ENCODE results near the gene NUP35.
"Not testable (repeated sequence)": the region's sequence is repeated elsewhere in the genome, so short reads cannot be mapped to it uniquely, and the experiment has no call there.

DNA sequence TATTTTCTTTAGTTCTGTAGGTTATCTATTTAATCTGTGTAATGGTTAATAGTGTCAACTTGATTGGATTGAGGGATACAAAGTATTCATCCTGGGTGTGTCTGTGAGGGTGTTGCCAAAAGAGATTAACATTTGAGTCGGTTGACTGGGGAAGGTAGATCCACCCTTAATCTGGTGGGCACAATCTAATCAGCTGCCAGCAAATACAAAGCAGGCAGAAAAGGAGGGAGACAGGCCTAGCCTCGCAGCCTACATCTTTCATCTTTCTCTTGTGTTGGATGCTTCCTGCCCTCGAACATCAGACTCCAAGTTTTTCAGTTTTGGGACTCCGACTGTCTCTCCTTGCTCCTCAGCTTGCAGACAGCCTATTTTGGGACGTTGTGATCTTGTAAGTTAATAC lies 42.7 kb downstream of the NUP35 start:
- not testable (repeated sequence) for TF ChIP-seq CEBPB (IDR thresholded peaks at IDR 0.05; ENCODE audit: low read depth, low read length); SIN3A (conservative IDR thresholded peaks at IDR 0.05 in 1 of 2, IDR thresholded peaks at IDR 0.05 in 1 of 2; ENCODE audit: low read depth in 1 of 2, low read length in 2 of 2); RFX5 (IDR thresholded peaks at IDR 0.05; ENCODE audit: borderline replicate concordance, low read depth, low read length); EP300 (IDR thresholded peaks at IDR 0.05; ENCODE audit: borderline replicate concordance in 1 of 2, low read depth in 2 of 2, low read length in 2 of 2); EZH2 (IDR thresholded peaks at IDR 0.05; ENCODE audit: low read depth, low read length, severe bottlenecking); RXRA (IDR thresholded peaks at IDR 0.05; ENCODE audit: insufficient read depth, low read depth, low read length); SP1 (IDR thresholded peaks at IDR 0.05; ENCODE audit: low read depth, low read length); SP4 (IDR thresholded peaks at IDR 0.05; ENCODE audit: low read length); POLR2A (IDR thresholded peaks at IDR 0.05; ENCODE audit: control extremely low read depth in 1 of 2, low read depth in 2 of 2, low read length in 2 of 2); TAF1 (IDR thresholded peaks at IDR 0.05; ENCODE audit: low read depth, low read length); TBP (IDR thresholded peaks at IDR 0.05; ENCODE audit: low read depth, low read length); TCF12 (IDR thresholded peaks at IDR 0.05; ENCODE audit: low read depth, low read length); JUND (IDR thresholded peaks at IDR 0.05; ENCODE audit: low read length)
- TF ChIP-seq, protein P1, sequence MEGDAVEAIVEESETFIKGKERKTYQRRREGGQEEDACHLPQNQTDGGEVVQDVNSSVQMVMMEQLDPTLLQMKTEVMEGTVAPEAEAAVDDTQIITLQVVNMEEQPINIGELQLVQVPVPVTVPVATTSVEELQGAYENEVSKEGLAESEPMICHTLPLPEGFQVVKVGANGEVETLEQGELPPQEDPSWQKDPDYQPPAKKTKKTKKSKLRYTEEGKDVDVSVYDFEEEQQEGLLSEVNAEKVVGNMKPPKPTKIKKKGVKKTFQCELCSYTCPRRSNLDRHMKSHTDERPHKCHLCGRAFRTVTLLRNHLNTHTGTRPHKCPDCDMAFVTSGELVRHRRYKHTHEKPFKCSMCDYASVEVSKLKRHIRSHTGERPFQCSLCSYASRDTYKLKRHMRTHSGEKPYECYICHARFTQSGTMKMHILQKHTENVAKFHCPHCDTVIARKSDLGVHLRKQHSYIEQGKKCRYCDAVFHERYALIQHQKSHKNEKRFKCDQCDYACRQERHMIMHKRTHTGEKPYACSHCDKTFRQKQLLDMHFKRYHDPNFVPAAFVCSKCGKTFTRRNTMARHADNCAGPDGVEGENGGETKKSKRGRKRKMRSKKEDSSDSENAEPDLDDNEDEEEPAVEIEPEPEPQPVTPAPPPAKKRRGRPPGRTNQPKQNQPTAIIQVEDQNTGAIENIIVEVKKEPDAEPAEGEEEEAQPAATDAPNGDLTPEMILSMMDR (IDR thresholded peaks at IDR 0.05; ENCODE audit: control extremely low read depth in 1 of 3, insufficient read depth in 1 of 3, low read depth in 1 of 3, low read length in 3 of 3), result not testable (repeated sequence)

Measured in H1 (cell line).